Measurements from ENCODE around the gene ZBTB34.

DNA sequence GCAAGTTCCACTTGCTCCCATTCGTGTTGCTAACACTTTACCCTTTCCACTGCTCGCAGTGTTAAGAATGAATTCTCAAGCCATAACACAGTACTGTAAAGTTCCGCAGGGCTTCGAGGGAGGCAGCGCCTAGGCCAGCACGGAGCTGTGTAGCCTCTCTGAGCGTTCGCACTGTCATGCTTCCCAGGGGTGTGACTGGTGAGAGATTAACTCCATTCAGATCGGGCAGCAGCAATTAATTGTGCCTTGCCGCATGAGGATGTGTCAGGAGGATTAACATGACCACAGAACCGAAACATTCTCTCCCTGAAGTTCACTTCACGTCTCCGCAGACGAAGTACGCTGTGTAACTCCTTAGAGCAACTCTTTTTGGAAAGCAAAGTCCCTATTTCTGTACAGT lies 23.2 kb downstream of the ZBTB34 start:
- TF ChIP-seq, protein P1, sequence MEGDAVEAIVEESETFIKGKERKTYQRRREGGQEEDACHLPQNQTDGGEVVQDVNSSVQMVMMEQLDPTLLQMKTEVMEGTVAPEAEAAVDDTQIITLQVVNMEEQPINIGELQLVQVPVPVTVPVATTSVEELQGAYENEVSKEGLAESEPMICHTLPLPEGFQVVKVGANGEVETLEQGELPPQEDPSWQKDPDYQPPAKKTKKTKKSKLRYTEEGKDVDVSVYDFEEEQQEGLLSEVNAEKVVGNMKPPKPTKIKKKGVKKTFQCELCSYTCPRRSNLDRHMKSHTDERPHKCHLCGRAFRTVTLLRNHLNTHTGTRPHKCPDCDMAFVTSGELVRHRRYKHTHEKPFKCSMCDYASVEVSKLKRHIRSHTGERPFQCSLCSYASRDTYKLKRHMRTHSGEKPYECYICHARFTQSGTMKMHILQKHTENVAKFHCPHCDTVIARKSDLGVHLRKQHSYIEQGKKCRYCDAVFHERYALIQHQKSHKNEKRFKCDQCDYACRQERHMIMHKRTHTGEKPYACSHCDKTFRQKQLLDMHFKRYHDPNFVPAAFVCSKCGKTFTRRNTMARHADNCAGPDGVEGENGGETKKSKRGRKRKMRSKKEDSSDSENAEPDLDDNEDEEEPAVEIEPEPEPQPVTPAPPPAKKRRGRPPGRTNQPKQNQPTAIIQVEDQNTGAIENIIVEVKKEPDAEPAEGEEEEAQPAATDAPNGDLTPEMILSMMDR (IDR thresholded peaks at IDR 0.05), result no peak
- TF ChIP-seq POLR2A (IDR thresholded peaks at IDR 0.05), result no peak
- no peak for TF ChIP-seq EP300 (IDR thresholded peaks at IDR 0.05)
